Naive thymus-derived CD4-positive, alpha-beta T cell (primary cell): Measurements from ENCODE around the gene IL19. TPM values are rescaled to one million over a fixed set of nuclear protein-coding genes. Genes with fewer than 3 reads are reported as not detected.
"Not testable (repeated sequence)": the region's sequence is repeated elsewhere in the genome, so short reads cannot be mapped to it uniquely, and the experiment has no call there.

Experiments used
- ATAC-seq: fragments of 150-1000 bp; cut with Tn5 transposase; 2 replicates; pipeline ENCODE4 v1.10.0; 2021; ENCODE audit warnings: mild to moderate bottlenecking, moderate library complexity
- CTCF ChIA-PET: fragments of 350-600 bp; sonication (Branson Sonifier 250); formaldehyde crosslinking; loops from one replicate; lab custom pipeline; 2021; ENCODE audit warnings: antibody characterized with exemption; lab: Charles Lee
- POLR2A ChIA-PET: fragments of 350-600 bp; sonication (Branson Sonifier 250); formaldehyde crosslinking; loops from one replicate; lab custom pipeline; 2021; ENCODE audit warnings: antibody characterized with exemption, inconsistent platforms; lab: Charles Lee
- DNase-seq, 9 donors: peaks; one replicate each; pipeline versions ENCODE4 v3.0.0 to v3.0.0-alpha.2; 2020 to 2022; ENCODE audit warnings: mixed read lengths in 1 of 9
- H3K27ac ChIP-seq: one replicate; pipeline ENCODE4 v1.7.0; 2013; ENCODE audit warnings: mild to moderate bottlenecking, low read depth, low read length, moderate library complexity
- H3K27me3 ChIP-seq, 2 donors: one replicate each; pipeline ENCODE4 v1.7.0; 2013; ENCODE audit warnings: low read length in 2 of 2, mild to moderate bottlenecking in 2 of 2, moderate library complexity in 2 of 2; ENCODE audit not compliant: control insufficient read depth in 2 of 2, insufficient read depth in 2 of 2
- H3K36me3 ChIP-seq, 3 experiments: 1 replicate in 2 of 3; 2 replicates in 1 of 3; pipeline ENCODE4 v1.7.0; 2013; ENCODE audit warnings: low read length in 3 of 3, mild to moderate bottlenecking in 3 of 3, moderate library complexity in 1 of 3; ENCODE audit not compliant: insufficient read depth in 3 of 3, control insufficient read depth in 2 of 3
- H3K4me1 ChIP-seq, 2 donors: one replicate each; pipeline ENCODE4 v1.7.0; 2013; ENCODE audit warnings: low read length in 2 of 2, mild to moderate bottlenecking in 2 of 2, moderate library complexity in 1 of 2; ENCODE audit not compliant: control insufficient read depth in 2 of 2, insufficient read depth in 2 of 2
- H3K4me3 ChIP-seq: 2 replicates; pipeline ENCODE4 v1.7.0; 2013; ENCODE audit warnings: mild to moderate bottlenecking, low read length
- H3K9me3 ChIP-seq, 3 experiments: 1 replicate in 2 of 3; 2 replicates in 1 of 3; pipeline ENCODE4 v1.7.0; 2013; ENCODE audit warnings: low read length in 3 of 3; ENCODE audit not compliant: control insufficient read depth in 2 of 3
- H3K27ac Mint-ChIP-seq, 9 donors: one replicate each; pipeline ENCODE4 v1.8.0; 2020 to 2022; ENCODE audit warnings: mixed read lengths in 9 of 9, mild to moderate bottlenecking in 8 of 9, moderate library complexity in 5 of 9, inconsistent platforms in 2 of 9
- H3K27me3 Mint-ChIP-seq, 5 donors: one replicate each; pipeline ENCODE4 v1.8.0; 2021 to 2022; ENCODE audit warnings: mixed read lengths in 5 of 5, mild to moderate bottlenecking in 1 of 5
- H3K36me3 Mint-ChIP-seq, 5 donors: one replicate each; pipeline ENCODE4 v1.8.0; 2020 to 2022; ENCODE audit warnings: mixed read lengths in 5 of 5, mild to moderate bottlenecking in 3 of 5, inconsistent platforms in 1 of 5
- H3K4me1 Mint-ChIP-seq, 7 donors: one replicate each; pipeline ENCODE4 v1.8.0; 2020 to 2022; ENCODE audit warnings: mixed read lengths in 7 of 7, mild to moderate bottlenecking in 3 of 7, inconsistent platforms in 1 of 7
- H3K4me3 Mint-ChIP-seq, 10 donors: one replicate each; pipeline ENCODE4 v1.8.0; 2020 to 2022; ENCODE audit warnings: mild to moderate bottlenecking in 10 of 10, mixed read lengths in 10 of 10, moderate library complexity in 6 of 10, inconsistent platforms in 2 of 10
- H3K9me3 Mint-ChIP-seq, 11 donors: one replicate each; pipeline ENCODE4 v1.8.0; 2020 to 2022; ENCODE audit warnings: mixed read lengths in 11 of 11, mild to moderate bottlenecking in 4 of 11, inconsistent platforms in 1 of 11, moderate library complexity in 1 of 11
- intact Hi-C, 2 donors: fragments of 100-400 bp; cut with micrococcal nuclease; formaldehyde crosslinking; loops; one replicate each; pipeline ENCODE4 v1.15.1; 2023
- polyA plus RNA-seq, 2 donors: library from polyadenylated mRNA; unstranded; fragments of 300-500 nt; fragmentation: Illumina TruSeq; gene quantifications; one replicate each; pipeline ENCODE4 v1.2.3, GENCODE V29; 2021
- total RNA-seq, 6 experiments: library from RNA in 5 of 6; stranded (reverse) in 5 of 6; gene quantifications; 1 replicate in 5 of 6; 2 replicates in 1 of 6; pipeline ENCODE4 v1.2.3 and lab custom pipeline; 2021 to 2026

Gene IL19
- total and polyA plus RNA-seq, 7 experiments from 2014 or later = not detected

- POLR2A ChIA-PET = interaction anchor here (0.6 to 11.7 kb wide), 17 partner anchors 8 to 296 kb away, joined by 3 to 103 read pairs (median 5); partner anchors contain the start of genes FCMR and IKBKE
- intact Hi-C loops = loop anchor here (1.0 to 2.0 kb wide), 5 partner anchors 7 to 38 kb away; no protein-coding TSS in a partner anchor
- H3K9me3 Mint-ChIP-seq, ATAC-seq, H3K27me3 ChIP-seq, H3K36me3 Mint-ChIP-seq, H3K9me3 ChIP-seq, H3K4me3 ChIP-seq, H3K27ac ChIP-seq, H3K36me3 ChIP-seq: not testable (repeated sequence)
- peak overlapping the region; percentile 43 to 85 (median 80) for H3K4me3 Mint-ChIP-seq
- DNase-seq = peak in 1 of 9 donors; percentile 13
- H3K27me3 Mint-ChIP-seq = peaks cover 0 to 44% (median 0%) of the 10 kb centered on the region in 5 donors
- CTCF ChIA-PET = interaction anchor here (0.5 to 3.4 kb wide), 12 partner anchors 9 to 166 kb away, joined by 3 to 25 read pairs (median 5); no protein-coding TSS in a partner anchor
- peak overlapping the region; percentile 7 to 95 (median 66) for H3K27ac Mint-ChIP-seq
- H3K4me1 Mint-ChIP-seq = peaks cover 42 to 80% (median 70%) of the 10 kb centered on the region in 7 donors
- peaks cover 48 to 59% of the 10 kb centered on the region in 2 donors for H3K4me1 ChIP-seq
Observed at GRCh38 chr1:206765771-206766170, 4.8 kb upstream of the IL19 start.

GRCh38 chr1:206766251-206766856 is 4.2 kb upstream of the IL19 start:
- ATAC-seq = peak; percentile 91
- H3K9me3 Mint-ChIP-seq = peaks cover 0 to 8% (median 0%) of the 10 kb centered on the region in 11 donors

DNA sequence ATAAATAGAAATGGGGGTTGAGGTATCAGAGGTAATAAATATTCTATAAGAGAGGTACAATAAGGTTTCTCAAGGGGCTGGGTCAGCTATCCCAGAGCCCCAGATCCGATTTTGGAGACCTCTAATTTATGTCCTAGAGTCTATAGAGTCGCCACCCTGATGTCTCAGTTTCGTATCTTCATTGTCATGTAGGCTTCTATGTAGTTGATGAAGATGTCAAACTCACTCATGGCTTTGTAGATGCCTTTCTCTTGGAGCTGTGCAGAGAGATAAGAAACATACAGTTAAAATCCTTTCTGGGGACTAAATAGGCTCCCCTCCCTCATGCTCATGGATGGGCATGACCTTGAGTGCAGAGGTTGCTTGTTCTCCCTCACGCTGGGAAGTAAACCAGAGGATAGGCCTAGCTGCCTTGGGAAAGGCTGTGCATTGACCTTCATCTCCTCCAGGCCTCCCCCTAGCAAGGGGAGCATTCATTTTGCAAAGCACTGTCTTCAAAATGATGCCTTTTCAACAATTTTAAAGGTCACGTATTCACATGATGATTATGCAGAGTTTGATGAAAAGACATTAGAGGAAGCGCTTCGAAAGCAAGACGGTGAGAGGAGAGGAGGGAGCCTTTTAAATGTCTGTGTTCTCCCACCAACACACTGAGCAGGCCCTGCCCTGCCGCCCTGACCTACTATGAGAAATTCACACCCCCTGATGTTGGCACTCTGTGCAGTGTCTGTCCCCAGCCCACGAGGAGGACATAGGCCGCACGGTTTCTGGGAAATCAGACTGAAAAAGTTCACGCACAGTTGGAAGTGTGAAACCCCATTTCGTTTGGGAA is 1.9 kb upstream of the IL19 start:
- H3K36me3 Mint-ChIP-seq = peaks cover 0 to 5% (median 0%) of the 10 kb centered on the region in 5 donors
- H3K9me3 ChIP-seq = no peaks in the 10 kb centered on the region
- peaks cover 61 to 96% (median 86%) of the 10 kb centered on the region in 7 donors for H3K4me1 Mint-ChIP-seq
- no peak overlapping the region for H3K27ac ChIP-seq
- ChIA-PET POLR2A (interaction anchor here (0.7 to 11.7 kb wide), 11 partner anchors 8 to 154 kb away, joined by 3 to 103 read pairs (median 6); partner anchors contain the start of gene FCMR), CTCF (interaction anchor here (1.0 to 3.0 kb wide), 7 partner anchors 10 to 214 kb away, joined by 3 to 13 read pairs (median 5); no protein-coding TSS in a partner anchor)
- intact Hi-C loops = loop anchor here in 1 of 2 donors (1.0 kb wide), 1 partner anchor 16 kb away; no protein-coding TSS in a partner anchor
- H3K27me3 Mint-ChIP-seq = peaks cover 0 to 51% (median 0%) of the 10 kb centered on the region in 5 donors
- peaks cover 0 to 6% (median 0%) of the 10 kb centered on the region in 11 donors for H3K9me3 Mint-ChIP-seq
- peak overlapping the region; percentile 2 for H3K4me3 ChIP-seq
- no peaks in the 10 kb centered on the region for H3K36me3 ChIP-seq
- H3K27me3 ChIP-seq = no peaks in the 10 kb centered on the region
- H3K27ac Mint-ChIP-seq = peak overlapping the region in 6 of 9 donors; percentile 10 to 88 (median 44)
- ATAC-seq (no peak), DNase-seq (no peak)
- peaks cover 75 to 83% of the 10 kb centered on the region in 2 donors for H3K4me1 ChIP-seq
- peak overlapping the region; percentile 38 to 80 (median 56) for H3K4me3 Mint-ChIP-seq

More at GRCh38 chr1:206766251-206766856, 4.2 kb upstream of the IL19 start:
- Histone ChIP-seq H3K27ac (no peak overlapping the region), H3K4me1 (peaks cover 54 to 65% of the 10 kb centered on the region in 2 donors), H3K9me3 (no peaks in the 10 kb centered on the region), H3K36me3 (no peaks in the 10 kb centered on the region), H3K4me3 (peak overlapping the region; percentile 0), H3K27me3 (no peaks in the 10 kb centered on the region)
- Mint-ChIP-seq H3K36me3 (peaks cover 0 to 10% (median 0%) of the 10 kb centered on the region in 5 donors), H3K4me3 (peak overlapping the region; percentile 52 to 85 (median 80)), H3K4me1 (peaks cover 48 to 80% (median 70%) of the 10 kb centered on the region in 7 donors), H3K27ac (peak overlapping the region; percentile 66 to 95 (median 76)), H3K27me3 (peaks cover 0 to 44% (median 0%) of the 10 kb centered on the region in 5 donors)
- peak; percentile 43 to 76 (median 71) for DNase-seq
- ChIA-PET POLR2A (interaction anchor here (0.6 to 11.7 kb wide), 16 partner anchors 9 to 296 kb away, joined by 3 to 103 read pairs (median 4); partner anchors contain the start of genes FCMR and IKBKE), CTCF (interaction anchor here (0.5 to 3.4 kb wide), 13 partner anchors 10 to 167 kb away, joined by 3 to 25 read pairs (median 5); no protein-coding TSS in a partner anchor)
- intact Hi-C loops = loop anchor here (1.0 to 2.0 kb wide), 5 partner anchors 8 to 37 kb away; no protein-coding TSS in a partner anchor

DNA sequence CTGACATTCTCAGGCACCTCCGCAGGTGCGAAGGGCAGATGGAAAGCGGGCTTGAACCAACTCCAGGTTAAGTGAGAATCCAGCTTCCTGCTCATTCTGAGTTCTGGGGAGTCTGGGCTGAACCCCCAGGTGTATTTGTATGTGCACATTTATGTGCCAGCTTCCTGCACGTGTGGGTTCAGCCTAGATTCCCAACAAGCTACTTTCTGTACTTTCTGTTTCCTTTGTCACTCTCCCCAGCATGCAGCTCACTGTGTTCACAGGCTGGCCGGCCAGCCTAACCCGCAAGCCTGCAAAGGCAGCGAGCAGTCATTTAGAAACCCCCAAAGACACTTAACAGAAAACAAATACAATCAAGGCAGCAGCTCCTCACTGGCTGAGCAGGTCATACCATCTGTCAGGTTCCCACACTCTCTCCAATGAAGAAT is 1.3 kb upstream of the IL19 start:
- H3K36me3 ChIP-seq = no peaks in the 10 kb centered on the region
- peak in 7 of 9 donors; percentile 18 to 63 (median 36) for DNase-seq
- H3K27ac ChIP-seq = no peak overlapping the region
- Mint-ChIP-seq H3K27ac (peak overlapping the region in 7 of 9 donors; percentile 8 to 88 (median 35)), H3K4me1 (peaks cover 61 to 94% (median 83%) of the 10 kb centered on the region in 7 donors), H3K9me3 (peaks cover 0 to 2% (median 0%) of the 10 kb centered on the region in 11 donors), H3K36me3 (no peaks in the 10 kb centered on the region), H3K4me3 (peak overlapping the region; percentile 38 to 80 (median 56)), H3K27me3 (peaks cover 0 to 49% (median 0%) of the 10 kb centered on the region in 5 donors)
- CTCF ChIA-PET = interaction anchor here (1.0 to 3.0 kb wide), 6 partner anchors 10 to 213 kb away, joined by 3 to 13 read pairs (median 4); no protein-coding TSS in a partner anchor
- H3K4me1 ChIP-seq = peaks cover 75 to 83% of the 10 kb centered on the region in 2 donors
- peak overlapping the region; percentile 2 for H3K4me3 ChIP-seq
- POLR2A ChIA-PET = interaction anchor here (1.0 to 11.7 kb wide), 9 partner anchors 11 to 140 kb away, joined by 3 to 103 read pairs (median 4); no protein-coding TSS in a partner anchor
- intact Hi-C loops = loop anchor here in 1 of 2 donors (1.0 kb wide), 1 partner anchor 15 kb away; no protein-coding TSS in a partner anchor
- ATAC-seq = peak; percentile 48
- no peaks in the 10 kb centered on the region for H3K9me3 ChIP-seq
- no peaks in the 10 kb centered on the region for H3K27me3 ChIP-seq

DNA sequence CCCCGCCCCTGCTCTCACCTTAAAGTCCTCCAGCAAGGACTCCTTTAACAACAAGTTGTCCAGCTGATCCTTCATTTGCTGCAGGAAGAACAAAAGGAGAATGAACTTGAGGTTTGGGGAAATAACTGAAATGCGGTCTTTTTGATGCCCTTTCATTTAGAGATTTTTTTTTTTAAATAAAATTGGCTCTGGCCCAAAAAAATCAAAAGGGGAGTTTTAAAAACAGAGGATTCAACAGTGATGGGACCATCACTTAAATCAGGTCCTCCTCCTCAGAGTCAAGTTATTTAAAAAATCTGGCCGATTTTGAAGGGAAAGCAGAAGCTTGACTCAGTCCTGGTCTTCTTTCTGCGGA is 742 bp downstream of the IL19 start:
- Histone ChIP-seq H3K36me3 (no peaks in the 10 kb centered on the region), H3K4me1 (peaks cover 61 to 66% of the 10 kb centered on the region in 2 donors), H3K27me3 (no peaks in the 10 kb centered on the region), H3K27ac (no peak overlapping the region), H3K4me3 (no peak overlapping the region), H3K9me3 (no peaks in the 10 kb centered on the region)
- Mint-ChIP-seq H3K4me3 (peak overlapping the region; percentile 12 to 79 (median 52)), H3K36me3 (no peaks in the 10 kb centered on the region), H3K4me1 (peaks cover 56 to 85% (median 70%) of the 10 kb centered on the region in 7 donors), H3K27ac (peak overlapping the region in 6 of 9 donors; percentile 35 to 88 (median 40)), H3K27me3 (peaks cover 0 to 61% (median 0%) of the 10 kb centered on the region in 5 donors), H3K9me3 (no peaks in the 10 kb centered on the region)
- CTCF ChIA-PET = interaction anchor here (1.6 to 3.0 kb wide), 5 partner anchors 12 to 45 kb away, joined by 6 to 14 read pairs (median 9); no protein-coding TSS in a partner anchor
- no peak for ATAC-seq
- intact Hi-C loops = loop anchor here in 1 of 2 donors (1.0 to 2.0 kb wide), 2 partner anchors 13 to 15 kb away; no protein-coding TSS in a partner anchor
- peak in 1 of 9 donors; percentile 14 for DNase-seq
- POLR2A ChIA-PET = interaction anchor here (0.6 to 11.7 kb wide), 6 partner anchors 13 to 36 kb away, joined by 3 to 103 read pairs (median 12); no protein-coding TSS in a partner anchor
